BLaER1 (cell line): Measurements from ENCODE around the gene PACC1.

Experiments used
- H3K27ac ChIP-seq: shearing (Covaris generic); formaldehyde crosslinking; 2 replicates; pipeline ENCODE4 v1.8.1; 2022
- H3K27me3 ChIP-seq: shearing (Covaris generic); formaldehyde crosslinking; 2 replicates; pipeline ENCODE4 v1.8.1; 2022
- H3K36me3 ChIP-seq: shearing (Covaris generic); formaldehyde crosslinking; 2 replicates; pipeline ENCODE4 v1.8.1; 2022
- H3K4me1 ChIP-seq: shearing (Covaris generic); formaldehyde crosslinking; 2 replicates; pipeline ENCODE4 v1.8.1; 2022
- H3K4me2 ChIP-seq: shearing (Covaris generic); formaldehyde crosslinking; 2 replicates; pipeline ENCODE4 v1.8.1; 2022
- H3K4me3 ChIP-seq: shearing (Covaris generic); formaldehyde crosslinking; 2 replicates; pipeline ENCODE4 v1.8.1; 2022
- H3K9ac ChIP-seq: shearing (Covaris generic); formaldehyde crosslinking; 2 replicates; pipeline ENCODE4 v1.8.1; 2022
- H3K9me3 ChIP-seq: shearing (Covaris generic); formaldehyde crosslinking; 2 replicates; pipeline ENCODE4 v1.8.1; 2022
- H4K20me1 ChIP-seq: shearing (Covaris generic); formaldehyde crosslinking; 2 replicates; pipeline ENCODE4 v1.8.1; 2022
- Cebpa-rat ChIP-seq: shearing (Covaris generic); IDR thresholded peaks from 2 replicates; pipeline ENCODE4 v1.8.1; 2022

Gene PACC1

GRCh38 chr1:212428496-212428895, 13.8 kb upstream of the PACC1 start:
- Histone ChIP-seq H3K36me3 (no peaks in the 10 kb centered on the region), H3K4me1 (peaks cover 17% of the 10 kb centered on the region), H3K4me3 (no peak overlapping the region), H3K9me3 (no peaks in the 10 kb centered on the region), H3K4me2 (no peak overlapping the region), H3K27me3 (no peaks in the 10 kb centered on the region), H3K27ac (no peak overlapping the region), H3K9ac (no peak overlapping the region), H4K20me1 (no peaks in the 10 kb centered on the region)
- no peak for TF ChIP-seq Cebpa-rat

GRCh38 chr1:212423879-212424278, 9.2 kb upstream of the PACC1 start:
- Histone ChIP-seq H3K27me3 (no peaks in the 10 kb centered on the region), H3K4me1 (no peaks in the 10 kb centered on the region), H3K27ac (no peak overlapping the region), H4K20me1 (no peaks in the 10 kb centered on the region), H3K36me3 (no peaks in the 10 kb centered on the region), H3K9me3 (no peaks in the 10 kb centered on the region), H3K4me3 (no peak overlapping the region), H3K9ac (no peak overlapping the region), H3K4me2 (no peak overlapping the region)
- TF ChIP-seq Cebpa-rat, result no peak

- no peak overlapping the region for H3K9ac ChIP-seq
- H3K4me1 ChIP-seq, result no peaks in the 10 kb centered on the region
- H4K20me1 ChIP-seq, result no peaks in the 10 kb centered on the region
- H3K27ac ChIP-seq, result no peak overlapping the region
- no peaks in the 10 kb centered on the region for H3K36me3 ChIP-seq
- H3K27me3 ChIP-seq, result no peaks in the 10 kb centered on the region
- no peak overlapping the region for H3K4me2 ChIP-seq
- no peak for TF ChIP-seq Cebpa-rat
- H3K4me3 ChIP-seq, result no peak overlapping the region
- no peaks in the 10 kb centered on the region for H3K9me3 ChIP-seq
Observed at GRCh38 chr1:212421165-212421564, 6.5 kb upstream of the PACC1 start.

- Histone ChIP-seq H3K9me3 (no peaks in the 10 kb centered on the region), H3K4me2 (peak overlapping the region; percentile 77), H3K27me3 (no peaks in the 10 kb centered on the region), H3K4me1 (peaks cover 36% of the 10 kb centered on the region), H3K4me3 (peak overlapping the region; percentile 92), H3K27ac (peak overlapping the region; percentile 81), H3K36me3 (peaks cover 27% of the 10 kb centered on the region), H3K9ac (peak overlapping the region; percentile 86), H4K20me1 (peaks cover 40% of the 10 kb centered on the region)
- TF ChIP-seq Cebpa-rat, result no peak
Observed at GRCh38 chr1:212415107-212415841, 588 bp upstream of the PACC1 start.

- no peak for TF ChIP-seq Cebpa-rat
- no peaks in the 10 kb centered on the region for H3K27me3 ChIP-seq
- peak overlapping the region; percentile 81 for H3K27ac ChIP-seq
Observed at GRCh38 chr1:212413902-212414327, 771 bp downstream of the PACC1 start.

GRCh38 chr1:212412374-212412773, 2.3 kb downstream of the PACC1 start:
- 0 out of 2 replicates have a peak overlapping the region, but pooled peaks have one; percentile 86 for H3K9ac ChIP-seq
- H3K9me3 ChIP-seq, result 0 out of 2 replicates have a peak, but pooled peaks cover 5% of the 10 kb centered on the region
- H4K20me1 ChIP-seq, result peaks cover 49% of the 10 kb centered on the region
- H3K36me3 ChIP-seq, result peaks cover 56% of the 10 kb centered on the region
- TF ChIP-seq Cebpa-rat, result no peak
- H3K4me1 ChIP-seq, result peaks cover 36% of the 10 kb centered on the region
- no peak overlapping the region for H3K27ac ChIP-seq
- H3K27me3 ChIP-seq, result no peaks in the 10 kb centered on the region
- peak overlapping the region; percentile 94 for H3K4me2 ChIP-seq
- no peak overlapping the region for H3K4me3 ChIP-seq

More at GRCh38 chr1:212413902-212414327, 771 bp downstream of the PACC1 start:
- H3K4me2 ChIP-seq, result peak overlapping the region; percentile 94
- no peaks in the 10 kb centered on the region for H3K9me3 ChIP-seq
- peak overlapping the region; percentile 92 for H3K4me3 ChIP-seq
- H3K4me1 ChIP-seq, result peaks cover 36% of the 10 kb centered on the region
- H3K9ac ChIP-seq, result peak overlapping the region; percentile 86
- peaks cover 49% of the 10 kb centered on the region for H4K20me1 ChIP-seq
- peaks cover 41% of the 10 kb centered on the region for H3K36me3 ChIP-seq

GRCh38 chr1:212410231-212410820, 4.4 kb downstream of the PACC1 start:
- H3K27me3 ChIP-seq, result no peaks in the 10 kb centered on the region
- peaks cover 76% of the 10 kb centered on the region for H3K36me3 ChIP-seq
- H4K20me1 ChIP-seq, result peaks cover 49% of the 10 kb centered on the region
- H3K9ac ChIP-seq, result no peak overlapping the region
- no peak for TF ChIP-seq Cebpa-rat
- H3K27ac ChIP-seq, result no peak overlapping the region
- H3K4me3 ChIP-seq, result no peak overlapping the region
- H3K4me2 ChIP-seq, result no peak overlapping the region
- 0 out of 2 replicates have a peak, but pooled peaks cover 12% of the 10 kb centered on the region for H3K9me3 ChIP-seq
- peaks cover 28% of the 10 kb centered on the region for H3K4me1 ChIP-seq

GRCh38 chr1:212402666-212403321, 11.9 kb downstream of the PACC1 start:
- no peak overlapping the region for H3K9ac ChIP-seq
- no peaks in the 10 kb centered on the region for H3K4me1 ChIP-seq
- no peak overlapping the region for H3K4me3 ChIP-seq
- H3K4me2 ChIP-seq, result no peak overlapping the region
- H3K27ac ChIP-seq, result no peak overlapping the region
- H3K9me3 ChIP-seq, result peaks cover 31% of the 10 kb centered on the region
- no peaks in the 10 kb centered on the region for H3K27me3 ChIP-seq
- peaks cover 36% of the 10 kb centered on the region for H4K20me1 ChIP-seq
- TF ChIP-seq Cebpa-rat, result no peak
- peaks cover 93% of the 10 kb centered on the region for H3K36me3 ChIP-seq

GRCh38 chr1:212401838-212402582, 12.7 kb downstream of the PACC1 start:
- Histone ChIP-seq H3K4me2 (no peak overlapping the region), H3K27me3 (no peaks in the 10 kb centered on the region), H3K36me3 (peaks cover 93% of the 10 kb centered on the region), H4K20me1 (peaks cover 36% of the 10 kb centered on the region), H3K9ac (no peak overlapping the region), H3K9me3 (peaks cover 31% of the 10 kb centered on the region), H3K4me1 (no peaks in the 10 kb centered on the region), H3K27ac (no peak overlapping the region), H3K4me3 (no peak overlapping the region)
- no peak for TF ChIP-seq Cebpa-rat
